Omental fat pad (tissue), 4 donors: ENCODE results near the gene ALAD. TPM values are rescaled to one million over a fixed set of nuclear protein-coding genes. Genes with fewer than 3 reads are reported as not detected.
"Not testable (repeated sequence)": the region's sequence is repeated elsewhere in the genome, so short reads cannot be mapped to it uniquely, and the experiment has no call there.

Experiments
- ATAC-seq: fragments of 150-250 bp; one replicate; pipeline ENCODE4 v1.9.1; 2016; ENCODE audit warnings: mild to moderate bottlenecking, moderate library complexity; ENCODE audit not compliant: low FRiP score
- DNase-seq: peaks from one replicate; pipeline ENCODE4 v3.0.0-alpha.2; 2019; ENCODE audit warnings: low spot score
- CTCF ChIP-seq, 3 donors: fragments of 450-650 bp; IDR thresholded peaks; one replicate each; pipeline ENCODE4 v1.5.1; 2016 to 2017; ENCODE audit warnings: antibody characterized with exemption in 3 of 3, mild to moderate bottlenecking in 3 of 3, moderate library complexity in 2 of 3
- total RNA-seq, 4 donors: library from RNA; depleted of rRNA; stranded (reverse); fragments of >200 nt; gene quantifications; one replicate each; pipeline ENCODE4 v1.1.0, GENCODE V29; 2016

Gene ALAD
- 10 to 100 TPM; 24.7 to 28.9 (median 25.7) TPM for total RNA-seq

GRCh38 chr9:113401027-113401792, at the start of gene ALAD:
Gene ALAD, minus strand, starts transcription at chr9:113401284. Its CDS starts 7,725 bp downstream, at chr9:113393559.
- ATAC-seq: peak; percentile 98
- DNase-seq: peak; percentile 93
- peak in 2 of 3 donors; percentile 42 to 73 for TF ChIP-seq CTCF (IDR thresholded peaks at IDR 0.05)

GRCh38 chr9:113449376-113449775, 48.3 kb upstream of the ALAD start:
- no peak for TF ChIP-seq CTCF (IDR thresholded peaks at IDR 0.05)
- no peak for DNase-seq
- no peak for ATAC-seq

GRCh38 chr9:113446323-113446740, 45.2 kb upstream of the ALAD start:
- ATAC-seq (no peak), DNase-seq (no peak)
- no peak for TF ChIP-seq CTCF (IDR thresholded peaks at IDR 0.05)

- DNase-seq (no peak), ATAC-seq (no peak)
- no peak for TF ChIP-seq CTCF (IDR thresholded peaks at IDR 0.05)
Observed at GRCh38 chr9:113444736-113445135, 43.7 kb upstream of the ALAD start.

- ATAC-seq: not testable (repeated sequence)
Observed at GRCh38 chr9:113437716-113438115, 36.6 kb upstream of the ALAD start.

GRCh38 chr9:113436728-113437515, 35.8 kb upstream of the ALAD start:
- no peak for TF ChIP-seq CTCF (IDR thresholded peaks at IDR 0.05)
- DNase-seq (no peak), ATAC-seq (no peak)

More at GRCh38 chr9:113437716-113438115, 36.6 kb upstream of the ALAD start:
- not testable (repeated sequence) for DNase-seq

- ATAC-seq (no peak), DNase-seq (no peak)
- no peak for TF ChIP-seq CTCF (IDR thresholded peaks at IDR 0.05)
Observed at GRCh38 chr9:113431191-113431590, 30.1 kb upstream of the ALAD start.
